ENCODE data around the gene CYTIP. TPM values are rescaled to one million over a fixed set of nuclear protein-coding genes. Genes with fewer than 3 reads are reported as not detected.

CYTIP gene
- total RNA-seq, 4 donors from 2014 or later = 5.3 to 10.8 (median 7.1) TPM

DNA sequence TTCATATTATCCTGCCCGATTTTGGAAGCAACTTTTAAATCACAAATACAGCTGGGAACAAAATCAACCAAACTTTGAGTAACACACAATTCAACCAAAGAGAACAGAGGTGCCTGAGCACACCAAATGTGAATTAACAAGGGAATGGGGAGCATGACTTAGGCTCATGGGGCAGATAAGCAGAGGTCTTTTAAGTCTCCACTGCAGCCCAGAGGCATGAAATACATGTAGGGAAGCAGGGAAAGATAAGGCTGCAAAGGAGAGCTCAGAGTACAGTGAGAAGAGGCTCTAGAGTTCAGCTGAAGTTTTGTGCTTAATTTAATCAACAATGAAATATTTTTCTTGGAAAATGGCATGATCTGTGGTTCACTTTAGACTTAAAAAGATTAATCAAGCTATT is 49.0 kb downstream of the CYTIP start:
- DNase-seq (ENCODE audit: low spot score in 2 of 2) = no peak
- intact Hi-C loops (cut with DNase I; ENCODE audit: low total_unique reads) = no loop called here
- 60 to 71% methylated on average over 1 of the region's 1 CpG for WGBS, 2 donors
- H3K4me3 ChIP-seq (ENCODE audit: low read depth, poor library complexity, severe bottlenecking) = no peak overlapping the region
- TF ChIP-seq POLR2A (IDR thresholded peaks at IDR 0.05) = no peak
- TF ChIP-seq, protein P1, sequence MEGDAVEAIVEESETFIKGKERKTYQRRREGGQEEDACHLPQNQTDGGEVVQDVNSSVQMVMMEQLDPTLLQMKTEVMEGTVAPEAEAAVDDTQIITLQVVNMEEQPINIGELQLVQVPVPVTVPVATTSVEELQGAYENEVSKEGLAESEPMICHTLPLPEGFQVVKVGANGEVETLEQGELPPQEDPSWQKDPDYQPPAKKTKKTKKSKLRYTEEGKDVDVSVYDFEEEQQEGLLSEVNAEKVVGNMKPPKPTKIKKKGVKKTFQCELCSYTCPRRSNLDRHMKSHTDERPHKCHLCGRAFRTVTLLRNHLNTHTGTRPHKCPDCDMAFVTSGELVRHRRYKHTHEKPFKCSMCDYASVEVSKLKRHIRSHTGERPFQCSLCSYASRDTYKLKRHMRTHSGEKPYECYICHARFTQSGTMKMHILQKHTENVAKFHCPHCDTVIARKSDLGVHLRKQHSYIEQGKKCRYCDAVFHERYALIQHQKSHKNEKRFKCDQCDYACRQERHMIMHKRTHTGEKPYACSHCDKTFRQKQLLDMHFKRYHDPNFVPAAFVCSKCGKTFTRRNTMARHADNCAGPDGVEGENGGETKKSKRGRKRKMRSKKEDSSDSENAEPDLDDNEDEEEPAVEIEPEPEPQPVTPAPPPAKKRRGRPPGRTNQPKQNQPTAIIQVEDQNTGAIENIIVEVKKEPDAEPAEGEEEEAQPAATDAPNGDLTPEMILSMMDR (IDR thresholded peaks at IDR 0.05) = no peak

DNA sequence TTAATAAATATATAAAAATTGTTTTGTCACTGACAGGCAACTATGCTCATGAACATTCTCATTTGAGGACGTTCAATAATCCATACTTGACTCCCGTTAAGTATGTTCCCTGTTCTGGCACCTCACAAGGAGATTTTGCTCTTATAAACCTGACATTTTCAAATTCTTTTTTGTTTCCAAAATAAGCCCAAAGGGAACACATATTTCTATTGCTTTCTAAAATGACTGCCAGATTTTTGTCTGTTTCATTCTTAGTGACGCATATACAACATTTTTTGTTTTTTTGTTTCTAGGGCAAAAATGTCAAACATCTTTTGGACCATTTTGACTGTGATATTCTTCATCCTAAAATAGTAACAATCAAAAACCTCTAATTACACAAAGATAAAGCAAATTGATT is 50.5 kb downstream of the CYTIP start:
- no peak overlapping the region for H3K4me3 ChIP-seq (ENCODE audit: low read depth, poor library complexity, severe bottlenecking)
- intact Hi-C loops (cut with DNase I; ENCODE audit: low total_unique reads) = no loop called here
- DNase-seq (ENCODE audit: low spot score in 2 of 2) = no peak
- WGBS, 2 donors = 29 to 39% methylated on average over 3 of the region's 3 CpGs
- TF ChIP-seq POLR2A (IDR thresholded peaks at IDR 0.05) = no peak
- TF ChIP-seq, protein P1 (IDR thresholded peaks at IDR 0.05) = no peak

DNA sequence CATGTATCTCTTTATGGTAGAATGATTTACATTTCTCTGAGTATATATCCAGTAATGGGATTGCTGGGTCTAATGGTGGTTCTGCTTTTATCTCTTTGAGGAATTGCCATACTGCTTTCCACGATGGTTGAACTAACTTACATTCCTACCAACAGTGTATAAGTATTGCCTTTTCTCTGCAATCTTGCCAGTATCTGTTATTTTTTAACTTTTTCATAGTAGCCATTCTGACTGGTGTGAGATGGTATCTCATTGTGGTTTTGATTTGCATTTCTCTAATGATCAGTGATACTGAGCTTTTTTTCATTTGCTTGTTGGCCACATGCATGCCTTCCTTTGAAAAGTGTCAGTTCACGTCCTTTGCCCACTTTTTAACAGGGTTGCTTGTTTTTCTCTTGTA is 55.1 kb downstream of the CYTIP start:
- H3K4me3 ChIP-seq (ENCODE audit: low read depth, poor library complexity, severe bottlenecking) = no peak overlapping the region
- 79 to 91% methylated on average over 2 of the region's 2 CpGs for WGBS, 2 donors
- DNase-seq (ENCODE audit: low spot score in 2 of 2) = no peak
- no peak for TF ChIP-seq POLR2A (IDR thresholded peaks at IDR 0.05)
- TF ChIP-seq, protein P1 (IDR thresholded peaks at IDR 0.05) = no peak
- intact Hi-C loops (cut with DNase I; ENCODE audit: low total_unique reads) = no loop called here

DNA sequence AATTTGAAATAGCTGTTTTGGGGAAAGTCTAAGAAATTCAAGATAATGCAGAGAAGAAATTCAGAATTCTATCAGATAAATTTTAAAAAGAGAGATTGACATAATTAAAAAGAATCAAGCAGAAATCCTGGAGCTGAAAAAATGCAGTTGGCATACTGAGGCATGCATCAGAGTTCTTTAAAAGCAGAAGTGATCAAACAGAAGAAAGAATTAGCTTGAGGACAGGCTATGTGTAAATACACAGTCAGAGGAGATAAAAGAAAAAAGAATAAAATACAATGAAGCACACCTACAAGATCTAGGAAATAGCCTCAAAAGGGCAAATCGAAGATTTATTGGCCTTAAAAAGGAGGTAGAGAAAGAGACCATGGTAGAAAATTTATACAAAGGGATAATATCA is 57.1 kb downstream of the CYTIP start:
- 79 to 86% methylated on average over 1 of the region's 1 CpG for WGBS, 2 donors
- no peak overlapping the region for H3K4me3 ChIP-seq (ENCODE audit: low read depth, poor library complexity, severe bottlenecking)
- TF ChIP-seq, protein P1 (IDR thresholded peaks at IDR 0.05) = no peak
- no peak for TF ChIP-seq POLR2A (IDR thresholded peaks at IDR 0.05)
- DNase-seq (ENCODE audit: low spot score in 2 of 2) = no peak
- intact Hi-C loops (cut with DNase I; ENCODE audit: low total_unique reads) = no loop called here

DNA sequence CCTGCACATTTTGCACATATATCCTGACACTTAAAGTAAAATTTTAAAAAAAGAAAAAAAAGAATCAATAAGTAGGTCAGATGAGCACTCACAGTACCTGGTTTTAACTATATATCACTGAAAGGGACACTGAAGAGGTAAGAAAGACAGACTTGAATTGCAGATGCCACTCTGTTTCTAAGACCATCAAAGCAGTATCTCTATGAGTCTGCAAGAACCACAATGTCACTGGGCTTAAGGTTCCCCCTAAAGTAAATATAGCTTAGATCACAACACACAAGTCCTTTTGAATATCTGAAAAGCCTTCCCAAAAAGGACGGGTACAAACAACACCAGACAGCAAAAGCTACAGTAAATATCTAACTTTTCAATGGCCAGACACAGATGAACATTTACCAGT is 57.6 kb downstream of the CYTIP start:
- no peak for TF ChIP-seq POLR2A (IDR thresholded peaks at IDR 0.05)
- TF ChIP-seq, protein P1 (IDR thresholded peaks at IDR 0.05) = no peak
- intact Hi-C loops (cut with DNase I; ENCODE audit: low total_unique reads) = no loop called here
- 69 to 76% methylated on average over 1 of the region's 1 CpG for WGBS, 2 donors
- DNase-seq (ENCODE audit: low spot score in 2 of 2) = no peak
- no peak overlapping the region for H3K4me3 ChIP-seq (ENCODE audit: low read depth, poor library complexity, severe bottlenecking)

DNA sequence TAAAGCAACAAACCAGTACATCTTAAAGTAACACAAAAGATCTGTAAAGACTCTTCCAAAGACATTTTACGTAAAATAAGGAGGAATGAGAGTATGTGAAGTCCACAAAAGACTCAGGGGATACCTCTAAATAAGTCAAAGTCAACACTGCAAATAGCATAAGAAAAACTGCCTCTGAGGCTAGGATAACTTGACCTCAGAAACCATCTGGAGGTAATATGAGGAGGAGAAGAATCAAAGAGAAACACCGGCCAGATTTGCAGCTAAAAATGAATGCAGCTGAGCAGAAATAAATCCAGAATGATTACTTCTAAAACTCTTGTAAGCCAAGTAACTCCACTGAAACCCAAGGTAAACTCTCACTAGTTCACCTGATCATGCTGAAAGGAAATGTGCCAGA is 66.0 kb downstream of the CYTIP start:
- intact Hi-C loops (cut with DNase I; ENCODE audit: low total_unique reads) = no loop called here
- TF ChIP-seq, protein P1 (IDR thresholded peaks at IDR 0.05) = no peak
- no peak for TF ChIP-seq POLR2A (IDR thresholded peaks at IDR 0.05)
- no peak for DNase-seq (ENCODE audit: low spot score in 2 of 2)
- no peak overlapping the region for H3K4me3 ChIP-seq (ENCODE audit: low read depth, poor library complexity, severe bottlenecking)
- 46 to 62% methylated on average over 2 of the region's 2 CpGs for WGBS, 2 donors

All from lower leg skin (tissue), 4 donors.